Thyroid gland (tissue), 4 donors: ENCODE results near the gene TYMP.

ENCODE experiments used
- POLR2A ChIP-seq, 2 donors: fragments of 450-650 bp; IDR thresholded peaks; one replicate each; pipeline ENCODE4 v1.6.1; 2017; ENCODE audit warnings: antibody characterized with exemption in 2 of 2, mild to moderate bottlenecking in 2 of 2, moderate library complexity in 1 of 2
- TF ChIP-seq, protein P1 (sequence below), 6 experiments: fragments of 200-600 bp in 3 of 6; fragments of 450-650 bp in 3 of 6; sonication (generic) in 3 of 6; IDR thresholded peaks; one replicate each; pipeline ENCODE4 v1.5.1; 2016 to 2019; ENCODE audit warnings: antibody characterized with exemption in 6 of 6, mild to moderate bottlenecking in 2 of 6, inconsistent platforms in 1 of 6, moderate library complexity in 1 of 6

DNA sequence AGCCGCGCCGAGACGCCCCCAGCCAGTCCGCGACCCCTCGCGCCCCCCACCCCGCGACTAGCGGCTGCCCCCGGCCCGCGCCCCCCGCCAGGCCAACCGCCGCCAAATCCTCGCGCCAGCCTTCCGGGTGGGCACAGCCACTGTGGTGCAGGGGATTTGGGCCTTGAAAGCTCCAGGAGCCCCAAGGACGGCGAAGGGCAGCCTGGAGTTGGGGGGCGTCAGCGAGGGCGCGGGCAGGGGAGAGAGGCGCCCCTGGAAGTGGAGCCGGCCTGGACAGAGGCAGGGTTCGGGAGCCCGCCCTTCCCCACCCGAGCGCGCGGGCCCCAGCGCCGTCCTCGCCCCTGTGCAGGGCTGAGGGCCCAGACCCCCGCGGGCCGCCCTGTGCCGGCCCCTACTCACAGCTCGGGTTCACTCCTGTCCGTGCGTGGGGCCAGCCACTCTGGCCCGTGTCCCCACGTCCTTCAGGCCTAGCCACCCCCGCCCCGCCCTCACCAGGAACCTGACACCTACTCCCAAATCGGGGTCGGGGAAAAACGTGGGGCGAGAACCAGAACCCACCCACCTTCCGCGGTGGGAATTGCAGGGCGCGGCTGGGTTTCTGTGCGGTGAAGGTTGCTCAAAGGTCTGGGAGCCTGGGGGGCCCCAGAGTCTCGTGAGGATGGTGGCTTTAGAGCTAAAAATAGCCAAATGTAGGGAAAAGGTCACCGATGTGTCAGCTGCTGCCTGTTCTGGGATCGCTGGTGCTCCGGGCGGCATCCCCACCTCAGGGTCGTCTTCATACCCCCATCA, 48.4 kb upstream of the TYMP start, which contains the start of gene CPT1B:
- TF ChIP-seq, protein P1, sequence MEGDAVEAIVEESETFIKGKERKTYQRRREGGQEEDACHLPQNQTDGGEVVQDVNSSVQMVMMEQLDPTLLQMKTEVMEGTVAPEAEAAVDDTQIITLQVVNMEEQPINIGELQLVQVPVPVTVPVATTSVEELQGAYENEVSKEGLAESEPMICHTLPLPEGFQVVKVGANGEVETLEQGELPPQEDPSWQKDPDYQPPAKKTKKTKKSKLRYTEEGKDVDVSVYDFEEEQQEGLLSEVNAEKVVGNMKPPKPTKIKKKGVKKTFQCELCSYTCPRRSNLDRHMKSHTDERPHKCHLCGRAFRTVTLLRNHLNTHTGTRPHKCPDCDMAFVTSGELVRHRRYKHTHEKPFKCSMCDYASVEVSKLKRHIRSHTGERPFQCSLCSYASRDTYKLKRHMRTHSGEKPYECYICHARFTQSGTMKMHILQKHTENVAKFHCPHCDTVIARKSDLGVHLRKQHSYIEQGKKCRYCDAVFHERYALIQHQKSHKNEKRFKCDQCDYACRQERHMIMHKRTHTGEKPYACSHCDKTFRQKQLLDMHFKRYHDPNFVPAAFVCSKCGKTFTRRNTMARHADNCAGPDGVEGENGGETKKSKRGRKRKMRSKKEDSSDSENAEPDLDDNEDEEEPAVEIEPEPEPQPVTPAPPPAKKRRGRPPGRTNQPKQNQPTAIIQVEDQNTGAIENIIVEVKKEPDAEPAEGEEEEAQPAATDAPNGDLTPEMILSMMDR (IDR thresholded peaks at IDR 0.05) = no peak
- no peak for TF ChIP-seq POLR2A (IDR thresholded peaks at IDR 0.05)
